ENCODE data around the gene EIF2B2. TPM values are rescaled to one million over a fixed set of nuclear protein-coding genes. Genes with fewer than 3 reads are reported as not detected.
A peak's percentile ranks its signal among the peaks of the same experiment; 100 is the strongest.

The EIF2B2 gene
- total RNA-seq, 2 donors from 2014 or later = 12.9 to 17.1 TPM

- WGBS, 2 donors = 92 to 95% methylated on average over 2 of the region's 2 CpGs
- ATAC-seq (no peak), DNase-seq (no peak)
- H3K27ac ChIP-seq = no peak overlapping the region
- no peak for TF ChIP-seq POLR2A (IDR thresholded peaks at IDR 0.05)
- TF ChIP-seq, protein P1, sequence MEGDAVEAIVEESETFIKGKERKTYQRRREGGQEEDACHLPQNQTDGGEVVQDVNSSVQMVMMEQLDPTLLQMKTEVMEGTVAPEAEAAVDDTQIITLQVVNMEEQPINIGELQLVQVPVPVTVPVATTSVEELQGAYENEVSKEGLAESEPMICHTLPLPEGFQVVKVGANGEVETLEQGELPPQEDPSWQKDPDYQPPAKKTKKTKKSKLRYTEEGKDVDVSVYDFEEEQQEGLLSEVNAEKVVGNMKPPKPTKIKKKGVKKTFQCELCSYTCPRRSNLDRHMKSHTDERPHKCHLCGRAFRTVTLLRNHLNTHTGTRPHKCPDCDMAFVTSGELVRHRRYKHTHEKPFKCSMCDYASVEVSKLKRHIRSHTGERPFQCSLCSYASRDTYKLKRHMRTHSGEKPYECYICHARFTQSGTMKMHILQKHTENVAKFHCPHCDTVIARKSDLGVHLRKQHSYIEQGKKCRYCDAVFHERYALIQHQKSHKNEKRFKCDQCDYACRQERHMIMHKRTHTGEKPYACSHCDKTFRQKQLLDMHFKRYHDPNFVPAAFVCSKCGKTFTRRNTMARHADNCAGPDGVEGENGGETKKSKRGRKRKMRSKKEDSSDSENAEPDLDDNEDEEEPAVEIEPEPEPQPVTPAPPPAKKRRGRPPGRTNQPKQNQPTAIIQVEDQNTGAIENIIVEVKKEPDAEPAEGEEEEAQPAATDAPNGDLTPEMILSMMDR (IDR thresholded peaks at IDR 0.05) = no peak
- no peaks in the 10 kb centered on the region for H3K9me3 ChIP-seq
- peaks cover 22% of the 10 kb centered on the region for H3K4me1 ChIP-seq
- no peaks in the 10 kb centered on the region for H3K27me3 ChIP-seq
- no peaks in the 10 kb centered on the region for H3K36me3 ChIP-seq (replicated peaks in 1 of 2; ENCODE audit: insufficient read depth in 1 of 2, low read depth in 2 of 2)
- intact Hi-C loops (cut with DNase I) = no loop called here
- no peak overlapping the region for H3K4me3 ChIP-seq
These were observed 1.5 kb upstream of the EIF2B2 start for GRCh38 chr14:75001261-75001660.

GRCh38 chr14:75001899-75002298, 822 bp upstream of the EIF2B2 start:
- Histone ChIP-seq H3K4me1 (peaks cover 22% of the 10 kb centered on the region), H3K27me3 (no peaks in the 10 kb centered on the region), H3K9me3 (no peaks in the 10 kb centered on the region), H3K27ac (peak overlapping the region; percentile 68 to 88 (median 76)), H3K36me3 (replicated peaks in 1 of 2; ENCODE audit: insufficient read depth in 1 of 2, low read depth in 2 of 2) (peaks cover 0 to 3% of the 10 kb centered on the region in 2 donors), H3K4me3 (peak overlapping the region in 1 of 2 donors; percentile 74)
- 91 to 97% methylated on average over 1 of the region's 1 CpG for WGBS, 2 donors
- TF ChIP-seq, protein P1 (IDR thresholded peaks at IDR 0.05) = no peak
- no peak for TF ChIP-seq POLR2A (IDR thresholded peaks at IDR 0.05)
- no peak for DNase-seq
- intact Hi-C loops (cut with DNase I) = no loop called here
- ATAC-seq = no peak

GRCh38 chr14:75003250-75004027, 718 bp downstream of the EIF2B2 start:
- ATAC-seq = no peak
- TF ChIP-seq, protein P1 (IDR thresholded peaks at IDR 0.05) = no peak
- no peak for TF ChIP-seq POLR2A (IDR thresholded peaks at IDR 0.05)

DNA sequence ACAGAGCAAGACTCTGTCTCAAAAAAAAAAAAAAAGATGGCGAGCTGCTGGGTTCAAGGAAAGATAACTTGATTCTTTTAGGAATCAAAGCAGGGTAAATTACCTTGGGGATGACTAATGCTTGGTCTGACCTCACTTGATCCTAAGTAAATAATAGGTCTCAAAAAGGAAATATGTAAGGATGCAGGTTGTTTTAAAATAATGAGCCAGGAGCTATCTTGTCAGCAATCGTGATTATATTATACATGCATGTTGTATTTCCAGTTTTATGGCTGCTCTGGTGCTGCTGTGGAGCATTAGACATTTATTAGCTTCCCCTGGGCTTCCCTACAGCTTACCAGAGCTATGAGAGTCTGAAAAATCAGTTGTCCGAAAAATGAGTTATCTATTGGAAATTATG, 2.6 kb downstream of the EIF2B2 start:
- Histone ChIP-seq H3K9me3 (no peaks in the 10 kb centered on the region), H3K4me1 (peaks cover 22% of the 10 kb centered on the region), H3K27me3 (no peaks in the 10 kb centered on the region), H3K27ac (no peak overlapping the region), H3K4me3 (no peak overlapping the region), H3K36me3 (replicated peaks in 1 of 2; ENCODE audit: insufficient read depth in 1 of 2, low read depth in 2 of 2) (peaks cover 0 to 3% of the 10 kb centered on the region in 2 donors)
- ATAC-seq = no peak
- WGBS, 2 donors = 66 to 87% methylated on average over 3 of the region's 3 CpGs
- DNase-seq = no peak
- TF ChIP-seq, protein P1 (IDR thresholded peaks at IDR 0.05) = no peak
- TF ChIP-seq POLR2A (IDR thresholded peaks at IDR 0.05) = no peak
- intact Hi-C loops (cut with DNase I) = no loop called here

More at GRCh38 chr14:75003250-75004027, 718 bp downstream of the EIF2B2 start:
- 5 to 9% methylated on average over 10 to 18 of the region's 18 CpGs for WGBS, 2 donors
- H3K4me1 ChIP-seq = peaks cover 22% of the 10 kb centered on the region
- H3K36me3 ChIP-seq (replicated peaks in 1 of 2; ENCODE audit: insufficient read depth in 1 of 2, low read depth in 2 of 2) = peaks cover 0 to 3% of the 10 kb centered on the region in 2 donors
- H3K4me3 ChIP-seq = peak overlapping the region; percentile 55 to 74
- intact Hi-C loops (cut with DNase I) = no loop called here
- no peaks in the 10 kb centered on the region for H3K27me3 ChIP-seq
- DNase-seq = no peak
- peak overlapping the region; percentile 45 to 88 (median 76) for H3K27ac ChIP-seq
- H3K9me3 ChIP-seq = no peaks in the 10 kb centered on the region

DNA sequence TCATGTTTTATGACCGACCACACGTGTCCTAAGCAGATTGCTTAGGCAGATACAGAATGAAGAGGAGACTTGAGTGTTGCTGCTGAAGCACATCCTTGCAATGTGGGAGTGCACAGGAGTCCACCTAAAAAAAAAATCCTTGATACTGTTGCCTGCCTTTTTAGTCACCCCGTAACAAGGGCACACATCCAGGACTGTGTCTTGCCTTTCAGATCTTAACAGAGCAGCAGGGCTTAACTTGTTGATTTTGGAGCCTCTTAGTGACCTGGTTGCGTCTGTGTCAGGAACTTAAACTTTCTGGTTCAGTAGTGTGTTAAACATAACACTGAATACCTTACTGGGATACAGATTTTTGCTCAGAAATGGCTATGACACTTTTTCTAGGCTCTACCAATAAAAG, 6.5 kb downstream of the EIF2B2 start:
- Histone ChIP-seq H3K27me3 (no peaks in the 10 kb centered on the region), H3K4me3 (no peak overlapping the region), H3K9me3 (no peaks in the 10 kb centered on the region), H3K27ac (no peak overlapping the region), H3K36me3 (replicated peaks in 1 of 2; ENCODE audit: insufficient read depth in 1 of 2, low read depth in 2 of 2) (peaks cover 0 to 5% of the 10 kb centered on the region in 2 donors), H3K4me1 (peaks cover 11% of the 10 kb centered on the region)
- intact Hi-C loops (cut with DNase I) = no loop called here
- ATAC-seq = peak; percentile 15
- no peak for DNase-seq
- TF ChIP-seq POLR2A (IDR thresholded peaks at IDR 0.05) = no peak
- TF ChIP-seq, protein P1 (IDR thresholded peaks at IDR 0.05) = no peak
- 83 to 95% methylated on average over 4 of the region's 4 CpGs for WGBS, 2 donors

All from body of pancreas (tissue), 4 donors.